HCT116 (cell line): Measurements from ENCODE around the gene ACADSB. TPM values are rescaled to one million over a fixed set of nuclear protein-coding genes. Genes with fewer than 3 reads are reported as not detected.

ENCODE experiments used
- ATAC-seq: fragments of 200-7000 bp; cut with Tn5 transposase; 2 replicates; pipeline ENCODE4 v1.9.1; 2020; ENCODE audit warnings: mild to moderate bottlenecking, moderate library complexity
- BruUV-seq: library from RNA; stranded (reverse); fragments of 400-500 nt; replicated peaks from 2 replicates; lab custom pipeline; 2021; lab: Mats Ljungman, UMichigan
- CTCF ChIA-PET: fragments of 300-600 bp; sonication (Branson Sonifier 250); formaldehyde crosslinking; loops from one replicate; lab custom pipeline; 2021; ENCODE audit warnings: antibody characterized with exemption; lab: Charles Lee
- POLR2A ChIA-PET: fragments of 300-600, 350-600 bp; sonication (Branson Sonifier 250); formaldehyde crosslinking; loops from one replicate; lab custom pipeline; 2021; ENCODE audit warnings: antibody characterized with exemption; lab: Charles Lee
- RAD21 ChIA-PET, 2 experiments: fragments of 300-600 bp; sonication (Branson Sonifier 250); formaldehyde crosslinking; loops; one replicate each; lab custom pipeline; 2023; ENCODE audit warnings: low total read pairs in 2 of 2; ENCODE audit not compliant: uncharacterized antibody in 2 of 2, unreplicated experiment in 2 of 2, low non-redundant PET in 1 of 2; lab: Charles Lee
- DNase-seq: peaks from one replicate; pipeline ENCODE4 v3.0.0-alpha.2; 2010; ENCODE audit warnings: low read depth, low spot score
- H2AFZ ChIP-seq: fragments of 200-600 bp; shearing (Covaris generic), sonication (generic); 2 replicates; pipeline ENCODE4 v1.6.1; 2017; ENCODE audit warnings: low read depth, mixed run types, mixed read lengths, antibody characterized with exemption, low read length; ENCODE audit not compliant: poor library complexity, severe bottlenecking
- H3K27ac ChIP-seq: 2 replicates; pipeline ENCODE4 v1.5.1; 2012; ENCODE audit warnings: low read depth, low read length
- H3K27me3 ChIP-seq: fragments of 200-600 bp; sonication (generic); 2 replicates; pipeline ENCODE4 v1.6.1; 2016; ENCODE audit warnings: mixed run types, low read length, mixed read lengths; ENCODE audit not compliant: insufficient read depth
- H3K36me3 ChIP-seq, 2 experiments: fragments of 200-500 bp in 1 of 2; fragments of 200-600 bp in 1 of 2; sonication (Bioruptor generic) in 1 of 2; sonication (generic) in 1 of 2; 2 replicates each; pipeline versions ENCODE4 v1.5.1 to v1.6.1; 2014 to 2016; ENCODE audit warnings: low read length in 2 of 2, inconsistent platforms in 1 of 2, mixed read lengths in 1 of 2, mixed run types in 1 of 2; ENCODE audit not compliant: insufficient read depth in 2 of 2, control insufficient read depth in 1 of 2
- H3K4me1 ChIP-seq, 2 experiments: fragments of 200-600 bp in 1 of 2; sonication (generic) in 1 of 2; 2 replicates each; pipeline versions ENCODE4 v1.5.1 to v1.6.1; 2012 to 2017; ENCODE audit warnings: low read length in 2 of 2, inconsistent platforms in 1 of 2, mild to moderate bottlenecking in 1 of 2, mixed read lengths in 1 of 2, mixed run types in 1 of 2, moderate library complexity in 1 of 2; ENCODE audit not compliant: insufficient read depth in 2 of 2, control insufficient read depth in 1 of 2
- H3K4me2 ChIP-seq: fragments of 200-600 bp; sonication (generic); 2 replicates; pipeline ENCODE4 v1.6.1; 2017; ENCODE audit warnings: mixed run types, low read length, mixed read lengths
- H3K4me3 ChIP-seq, 2 experiments: fragments of 200-600 bp in 1 of 2; sonication (generic) in 1 of 2; replicated peaks in 1 of 2; 2 replicates each; pipeline ENCODE4 v1.5.1; 2011 to 2016; ENCODE audit warnings: low read length in 2 of 2, control low read depth in 1 of 2, low read depth in 1 of 2, mild to moderate bottlenecking in 1 of 2, mixed read lengths in 1 of 2, mixed run types in 1 of 2
- H3K79me2 ChIP-seq: fragments of 200-600 bp; sonication (generic); 2 replicates; pipeline ENCODE4 v1.6.1; 2017; ENCODE audit warnings: mild to moderate bottlenecking, mixed run types, low read length, moderate library complexity, mixed read lengths; ENCODE audit not compliant: insufficient read depth
- H3K9ac ChIP-seq: fragments of 200-600 bp; sonication (generic); 2 replicates; pipeline ENCODE4 v1.6.1; 2016; ENCODE audit warnings: low read length, mixed read lengths
- H3K9me2 ChIP-seq: fragments of 200-600 bp; sonication (generic), shearing (Covaris generic); 2 replicates; pipeline ENCODE4 v1.6.1; 2017; ENCODE audit warnings: mixed run types, mild to moderate bottlenecking, moderate library complexity; ENCODE audit not compliant: insufficient read depth
- H3K9me3 ChIP-seq, 2 experiments: fragments of 200-500 bp in 1 of 2; fragments of 200-600 bp in 1 of 2; sonication (Bioruptor generic) in 1 of 2; sonication (generic) in 1 of 2; 2 replicates each; pipeline ENCODE4 v1.6.1; 2014 to 2017; ENCODE audit warnings: low read length in 2 of 2, mixed read lengths in 2 of 2, inconsistent platforms in 1 of 2, low read depth in 1 of 2, mild to moderate bottlenecking in 1 of 2, mixed run types in 1 of 2, moderate library complexity in 1 of 2; ENCODE audit not compliant: control insufficient read depth in 1 of 2, insufficient read depth in 1 of 2
- H4K20me1 ChIP-seq: fragments of 200-600 bp; sonication (generic), shearing (Covaris generic); 2 replicates; pipeline ENCODE4 v1.6.1; 2017; ENCODE audit warnings: mixed run types, mild to moderate bottlenecking, moderate library complexity; ENCODE audit not compliant: insufficient read depth
- POLR2AphosphoS5 ChIP-seq: IDR thresholded peaks from 2 replicates; pipeline ENCODE4 v1.6.1; 2011; ENCODE audit warnings: mild to moderate bottlenecking, low read depth, low read length, moderate library complexity
- SP1 ChIP-seq: IDR thresholded peaks from 2 replicates; pipeline ENCODE4 v1.6.1; 2012; ENCODE audit warnings: low read depth
- SRF ChIP-seq: IDR thresholded peaks from 2 replicates; pipeline ENCODE4 v1.6.1; 2012; ENCODE audit warnings: low read depth
- intact Hi-C: fragments of 100-400 bp; cut with micrococcal nuclease; formaldehyde crosslinking; loops from 2 replicates; pipeline ENCODE4 v1.10.0; 2022
- total RNA-seq: library from RNA; stranded (reverse); gene quantifications from one replicate; pipeline ENCODE4 v1.2.1, GENCODE V29; 2021; ENCODE audit not compliant: unreplicated experiment
- TF ChIP-seq, protein P1 (sequence below): IDR thresholded peaks from 2 replicates; pipeline ENCODE4 v1.6.1; 2011; ENCODE audit warnings: mild to moderate bottlenecking, low read length, moderate library complexity; ENCODE audit not compliant: insufficient replicate concordance; ENCODE audit errors: extremely low read depth

Gene ACADSB
- total RNA-seq, 1 experiment from 2014 or later = 33.3 TPM

DNA sequence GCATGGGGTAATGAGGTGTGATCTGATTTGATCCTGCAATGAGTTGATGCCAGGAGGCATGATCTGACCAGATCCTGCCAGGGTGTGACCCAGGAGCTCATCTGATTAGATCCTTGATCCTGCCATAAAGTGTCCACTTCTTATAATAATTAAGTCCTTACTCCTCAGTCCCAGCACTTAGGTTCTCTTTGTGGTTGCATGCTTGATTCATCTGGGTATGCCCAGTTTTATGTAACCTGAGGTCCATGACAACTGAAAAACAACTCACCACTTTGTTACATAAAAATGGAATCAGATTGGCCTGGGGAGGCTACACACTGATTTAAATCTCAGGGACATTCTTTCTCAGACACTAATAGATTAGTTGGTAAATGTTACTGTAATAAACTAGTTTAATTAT lies 19.1 kb downstream of the ACADSB start:
- H3K4me2 ChIP-seq = no peak overlapping the region
- no peaks in the 10 kb centered on the region for H3K9me3 ChIP-seq
- no peaks in the 10 kb centered on the region for H3K4me1 ChIP-seq
- H3K27me3 ChIP-seq = no peaks in the 10 kb centered on the region
- intact Hi-C loops = no loop called here
- H3K4me3 ChIP-seq = no peak overlapping the region
- TF ChIP-seq POLR2AphosphoS5 (no peak), SRF (no peak)
- TF ChIP-seq, protein P1, sequence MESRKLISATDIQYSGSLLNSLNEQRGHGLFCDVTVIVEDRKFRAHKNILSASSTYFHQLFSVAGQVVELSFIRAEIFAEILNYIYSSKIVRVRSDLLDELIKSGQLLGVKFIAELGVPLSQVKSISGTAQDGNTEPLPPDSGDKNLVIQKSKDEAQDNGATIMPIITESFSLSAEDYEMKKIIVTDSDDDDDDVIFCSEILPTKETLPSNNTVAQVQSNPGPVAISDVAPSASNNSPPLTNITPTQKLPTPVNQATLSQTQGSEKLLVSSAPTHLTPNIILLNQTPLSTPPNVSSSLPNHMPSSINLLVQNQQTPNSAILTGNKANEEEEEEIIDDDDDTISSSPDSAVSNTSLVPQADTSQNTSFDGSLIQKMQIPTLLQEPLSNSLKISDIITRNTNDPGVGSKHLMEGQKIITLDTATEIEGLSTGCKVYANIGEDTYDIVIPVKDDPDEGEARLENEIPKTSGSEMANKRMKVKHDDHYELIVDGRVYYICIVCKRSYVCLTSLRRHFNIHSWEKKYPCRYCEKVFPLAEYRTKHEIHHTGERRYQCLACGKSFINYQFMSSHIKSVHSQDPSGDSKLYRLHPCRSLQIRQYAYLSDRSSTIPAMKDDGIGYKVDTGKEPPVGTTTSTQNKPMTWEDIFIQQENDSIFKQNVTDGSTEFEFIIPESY = no peak
- DNase-seq (no peak), ATAC-seq (no peak)
- ChIA-PET RAD21 (no interaction called here), CTCF (interaction anchor here (0.7 kb wide), 1 partner anchor 15 kb away, joined by 4 read pairs; no protein-coding TSS in a partner anchor), POLR2A (no interaction called here)
- H3K9me2 ChIP-seq = no peaks in the 10 kb centered on the region
- no peak overlapping the region for H2AFZ ChIP-seq
- H3K27ac ChIP-seq = no peak overlapping the region
- no peak overlapping the region for H3K9ac ChIP-seq
- no peaks in the 10 kb centered on the region for H4K20me1 ChIP-seq
- H3K79me2 ChIP-seq = no peaks in the 10 kb centered on the region
- no peaks in the 10 kb centered on the region for H3K36me3 ChIP-seq
- BruUV-seq = no TSS peak

DNA sequence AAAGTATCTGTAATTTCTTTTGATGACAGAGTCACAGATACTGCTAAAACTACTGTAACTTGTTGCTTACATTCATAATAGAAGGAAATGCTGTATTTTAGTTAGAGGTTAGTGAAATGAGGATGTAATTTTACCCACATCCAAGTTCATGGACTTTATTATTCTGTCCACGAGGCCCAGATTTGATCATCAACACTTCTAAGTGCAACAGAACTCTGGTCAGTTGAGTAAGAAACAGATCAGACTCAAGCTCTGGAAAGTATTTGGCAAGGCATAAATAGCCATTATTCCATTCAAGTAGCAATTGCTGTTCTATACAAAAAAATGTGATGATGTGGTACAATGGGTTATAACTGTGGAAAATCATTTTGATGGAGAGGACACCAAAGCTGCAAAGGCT lies 22.3 kb downstream of the ACADSB start:
- POLR2A ChIA-PET = no interaction called here
- TF ChIP-seq SP1 = no peak
- BruUV-seq = no TSS peak
- Histone ChIP-seq H3K4me3 (no peak overlapping the region), H3K4me2 (no peak overlapping the region), H3K27me3 (no peaks in the 10 kb centered on the region), H2AFZ (no peak overlapping the region), H3K79me2 (no peaks in the 10 kb centered on the region), H3K27ac (no peak overlapping the region), H4K20me1 (no peaks in the 10 kb centered on the region), H3K9me3 (no peaks in the 10 kb centered on the region), H3K36me3 (no peaks in the 10 kb centered on the region), H3K9me2 (no peaks in the 10 kb centered on the region), H3K4me1 (no peaks in the 10 kb centered on the region), H3K9ac (no peak overlapping the region)
- intact Hi-C loops = no loop called here
- ATAC-seq = no peak
- RAD21 ChIA-PET = no interaction called here
- CTCF ChIA-PET = interaction anchor here (1.0 kb wide), 1 partner anchor 10 kb away, joined by 5 read pairs; no protein-coding TSS in a partner anchor
- no peak for DNase-seq
